ENCODE data around the gene CDH18.

Gene CDH18

GRCh38 chr5:19739671-19740070 lies 248.3 kb downstream of the CDH18 start:
- no peak for TF ChIP-seq CTCF (IDR thresholded peaks at IDR 0.05; ENCODE audit: low read depth, low read length)
- no peak overlapping the region for H3K4me3 ChIP-seq (ENCODE audit: low read depth, low read length)
- in situ Hi-C loops (cut with HindIII; ENCODE audit: low sequenced_read_pairs) = no loop called here
- peak; percentile 2 for DNase-seq (ENCODE audit: low read depth, low spot score)

- no peak for DNase-seq (ENCODE audit: low read depth, low spot score)
- H3K4me3 ChIP-seq (ENCODE audit: low read depth, low read length) = no peak overlapping the region
- TF ChIP-seq CTCF (IDR thresholded peaks at IDR 0.05; ENCODE audit: low read depth, low read length) = no peak
- in situ Hi-C loops (cut with HindIII; ENCODE audit: low sequenced_read_pairs) = no loop called here
Observed at GRCh38 chr5:19734776-19735175, 253.2 kb downstream of the CDH18 start.

GRCh38 chr5:19733612-19734495 lies 254.1 kb downstream of the CDH18 start:
- in situ Hi-C loops (cut with HindIII; ENCODE audit: low sequenced_read_pairs) = no loop called here
- DNase-seq (ENCODE audit: low read depth, low spot score) = no peak
- no peak for TF ChIP-seq CTCF (IDR thresholded peaks at IDR 0.05; ENCODE audit: low read depth, low read length)
- H3K4me3 ChIP-seq (ENCODE audit: low read depth, low read length) = no peak overlapping the region

GRCh38 chr5:19728571-19728970 lies 259.4 kb downstream of the CDH18 start:
- TF ChIP-seq CTCF (IDR thresholded peaks at IDR 0.05; ENCODE audit: low read depth, low read length) = no peak
- in situ Hi-C loops (cut with HindIII; ENCODE audit: low sequenced_read_pairs) = no loop called here
- no peak overlapping the region for H3K4me3 ChIP-seq (ENCODE audit: low read depth, low read length)
- DNase-seq (ENCODE audit: low read depth, low spot score) = no peak

- DNase-seq (ENCODE audit: low read depth, low spot score) = no peak
- no peak overlapping the region for H3K4me3 ChIP-seq (ENCODE audit: low read depth, low read length)
- in situ Hi-C loops (cut with HindIII; ENCODE audit: low sequenced_read_pairs) = no loop called here
- TF ChIP-seq CTCF (IDR thresholded peaks at IDR 0.05; ENCODE audit: low read depth, low read length) = no peak
Observed at GRCh38 chr5:19719109-19719508, 268.9 kb downstream of the CDH18 start.

- no peak overlapping the region for H3K4me3 ChIP-seq (ENCODE audit: low read depth, low read length)
- in situ Hi-C loops (cut with HindIII; ENCODE audit: low sequenced_read_pairs) = no loop called here
- TF ChIP-seq CTCF (IDR thresholded peaks at IDR 0.05; ENCODE audit: low read depth, low read length) = no peak
- no peak for DNase-seq (ENCODE audit: low read depth, low spot score)
Observed at GRCh38 chr5:19713740-19714139, 274.3 kb downstream of the CDH18 start.

Data from astrocyte of the spinal cord (primary cell).